DND-41 (cell line): ENCODE measurements around the gene KLF13.

Source experiments
- ATAC-seq: fragments of 200-7000 bp; cut with Tn5 transposase; 3 replicates; pipeline ENCODE4 v1.9.1; 2021; ENCODE audit warnings: low read depth; ENCODE audit not compliant: insufficient read depth
- DNase-seq: peaks from one replicate; pipeline ENCODE4 v3.0.0-alpha.2; 2020
- H2AFZ ChIP-seq: 2 replicates; pipeline ENCODE4 v1.6.0; 2012; ENCODE audit warnings: low read depth, low read length
- H3K27ac ChIP-seq: 2 replicates; pipeline ENCODE4 v1.5.1; 2012; ENCODE audit warnings: low read length, inconsistent platforms
- H3K27me3 ChIP-seq: fragments of 200-600 bp; sonication (generic); 2 replicates; pipeline ENCODE4 v1.6.0; 2012; ENCODE audit warnings: low read length, mild to moderate bottlenecking, inconsistent platforms; ENCODE audit not compliant: insufficient read depth, poor library complexity
- H3K36me3 ChIP-seq: 2 replicates; pipeline ENCODE4 v1.5.1; 2012; ENCODE audit warnings: low read length, inconsistent platforms; ENCODE audit not compliant: insufficient read depth
- H3K4me1 ChIP-seq: 2 replicates; pipeline ENCODE4 v1.5.1; 2012; ENCODE audit warnings: mild to moderate bottlenecking, low read length; ENCODE audit not compliant: insufficient read depth
- H3K4me2 ChIP-seq: 2 replicates; pipeline ENCODE4 v1.6.0; 2012; ENCODE audit warnings: mild to moderate bottlenecking, moderate library complexity, low read length, inconsistent platforms; ENCODE audit not compliant: insufficient read depth
- H3K4me3 ChIP-seq, 2 experiments: fragments of 200-600 bp in 1 of 2; shearing (Covaris generic) in 1 of 2; 2 replicates each; pipeline ENCODE4 v1.5.1; 2012 to 2016; ENCODE audit warnings: inconsistent platforms in 2 of 2, low read length in 2 of 2, mild to moderate bottlenecking in 2 of 2, low read depth in 1 of 2, moderate library complexity in 1 of 2
- H3K79me2 ChIP-seq: 2 replicates; pipeline ENCODE4 v1.6.0; 2012; ENCODE audit warnings: low read length, inconsistent platforms; ENCODE audit not compliant: insufficient read depth
- H3K9ac ChIP-seq: 2 replicates; pipeline ENCODE4 v1.6.0; 2012; ENCODE audit warnings: low read depth, mild to moderate bottlenecking, inconsistent platforms, low read length, moderate library complexity
- H3K9me3 ChIP-seq: 2 replicates; pipeline ENCODE4 v1.5.1; 2012; ENCODE audit warnings: low read length, moderate library complexity, mild to moderate bottlenecking, inconsistent platforms; ENCODE audit not compliant: insufficient read depth, severe bottlenecking
- H4K20me1 ChIP-seq: 2 replicates; pipeline ENCODE4 v1.6.0; 2012; ENCODE audit warnings: low read length; ENCODE audit not compliant: insufficient read depth
- CTCF ChIP-seq: IDR thresholded peaks from 2 replicates; pipeline ENCODE4 v1.5.1; 2012; ENCODE audit warnings: borderline replicate concordance, low read length, moderate library complexity, mild to moderate bottlenecking; ENCODE audit not compliant: poor library complexity, severe bottlenecking; ENCODE audit errors: extremely low read depth
- EZH2 ChIP-seq: IDR thresholded peaks from 3 replicates; pipeline ENCODE4 v1.6.1; 2012; ENCODE audit warnings: borderline replicate concordance, low read depth, mild to moderate bottlenecking, moderate library complexity, low read length, inconsistent platforms; ENCODE audit not compliant: severe bottlenecking

Gene KLF13

DNA sequence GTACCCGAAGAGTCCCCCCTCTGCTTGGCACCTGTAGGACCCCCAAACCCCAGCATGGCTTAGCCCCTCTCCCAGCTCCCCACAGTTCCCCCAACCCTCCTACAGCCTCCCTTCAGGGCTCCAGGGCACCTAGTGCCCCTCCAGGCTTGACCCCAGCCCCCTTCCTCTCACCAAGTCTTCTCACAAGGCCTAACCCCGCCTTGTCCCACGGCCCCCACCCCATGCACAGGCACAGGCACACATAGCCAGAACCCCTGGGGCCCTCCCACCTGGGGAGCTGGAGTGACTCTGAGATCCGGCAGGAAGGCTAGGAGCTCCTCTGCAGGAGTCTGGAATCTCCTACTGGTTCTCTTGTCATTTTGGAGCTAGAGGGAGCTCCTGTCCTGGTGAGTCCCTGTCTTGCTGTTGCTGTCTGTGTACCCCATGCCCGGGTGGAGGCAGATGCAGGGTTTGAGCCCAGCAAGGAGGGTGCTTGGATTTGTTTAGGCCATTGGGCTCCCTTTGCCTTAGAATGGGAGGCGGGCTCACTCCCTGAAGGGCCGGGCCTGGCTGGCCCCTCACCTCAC lies 39.6 kb downstream of the KLF13 start:
- Histone ChIP-seq H4K20me1 (peaks cover 51% of the 10 kb centered on the region), H3K36me3 (peaks cover 25% of the 10 kb centered on the region), H3K4me1 (peaks cover 33% of the 10 kb centered on the region), H3K27me3 (no peaks in the 10 kb centered on the region), H3K9ac (no peak overlapping the region), H3K27ac (peak overlapping the region; percentile 45), H2AFZ (no peak overlapping the region), H3K9me3 (no peaks in the 10 kb centered on the region), H3K4me3 (no peak overlapping the region), H3K79me2 (peaks cover 96% of the 10 kb centered on the region), H3K4me2 (no peak overlapping the region)
- DNase-seq (no peak), ATAC-seq (no peak)
- TF ChIP-seq EZH2 (no peak), CTCF (no peak)

DNA sequence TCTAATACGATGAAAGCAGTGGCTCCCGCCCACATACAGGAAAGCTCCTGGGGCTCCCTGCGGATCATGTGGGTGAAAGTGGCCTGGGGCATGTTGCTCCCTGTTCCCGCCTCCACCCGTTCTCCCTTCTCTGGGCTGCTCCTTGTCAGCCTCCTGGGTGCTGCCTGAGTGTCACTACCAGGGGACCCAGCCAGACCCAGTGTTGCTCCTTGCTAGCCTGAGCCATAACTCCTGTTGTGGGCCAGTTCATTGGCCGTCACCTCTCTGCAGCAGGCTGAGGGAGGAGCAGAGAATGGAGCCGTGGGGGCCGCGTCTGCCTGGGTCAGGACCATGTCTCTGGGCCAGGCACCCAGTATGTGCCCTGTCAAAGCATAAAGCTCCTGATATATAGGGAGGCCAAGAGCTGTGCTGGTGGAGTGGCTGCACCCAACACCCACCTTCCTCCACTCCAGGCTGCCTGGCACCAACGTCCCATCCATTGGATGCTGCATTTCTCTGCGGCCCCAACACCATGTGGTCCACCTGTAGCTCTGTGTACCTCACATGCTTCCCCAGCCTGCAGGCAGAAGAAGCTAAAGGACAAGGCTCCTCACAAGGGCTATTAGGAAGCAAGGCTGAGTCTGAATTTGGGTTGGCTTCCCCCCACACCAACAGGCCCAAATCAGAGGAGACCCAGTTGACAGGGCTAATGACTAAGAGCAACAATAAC lies 40.5 kb downstream of the KLF13 start:
- Histone ChIP-seq H3K4me1 (peaks cover 24% of the 10 kb centered on the region), H3K9ac (no peak overlapping the region)
- no peak for DNase-seq

GRCh38 chr15:31367730-31368344 lies 41.2 kb downstream of the KLF13 start:
- Histone ChIP-seq H3K36me3 (peaks cover 41% of the 10 kb centered on the region), H3K27me3 (no peaks in the 10 kb centered on the region), H3K79me2 (peaks cover 100% of the 10 kb centered on the region), H3K9me3 (no peaks in the 10 kb centered on the region), H3K4me3 (no peak overlapping the region), H3K4me2 (no peak overlapping the region), H2AFZ (no peak overlapping the region), H3K4me1 (peaks cover 18% of the 10 kb centered on the region), H3K27ac (peak overlapping the region; percentile 40), H4K20me1 (peaks cover 65% of the 10 kb centered on the region), H3K9ac (no peak overlapping the region)
- TF ChIP-seq EZH2 (no peak), CTCF (no peak)
- DNase-seq (no peak), ATAC-seq (no peak)

More for the DNA sequence above, 40.5 kb downstream of the KLF13 start:
- H3K79me2 ChIP-seq = peaks cover 100% of the 10 kb centered on the region
- ATAC-seq = no peak
- H3K27me3 ChIP-seq = no peaks in the 10 kb centered on the region
- TF ChIP-seq CTCF (no peak), EZH2 (no peak)
- H3K27ac ChIP-seq = peak overlapping the region; percentile 22
- peaks cover 59% of the 10 kb centered on the region for H4K20me1 ChIP-seq
- no peak overlapping the region for H2AFZ ChIP-seq
- no peaks in the 10 kb centered on the region for H3K9me3 ChIP-seq
- peaks cover 34% of the 10 kb centered on the region for H3K36me3 ChIP-seq
- no peak overlapping the region for H3K4me2 ChIP-seq
- no peak overlapping the region for H3K4me3 ChIP-seq
